HG03520 (cell line): Measurements from ENCODE around the gene AGAP9.
"Not testable (repeated sequence)": the region's sequence is repeated elsewhere in the genome, so short reads cannot be mapped to it uniquely, and the experiment has no call there.

Experiments used
- ATAC-seq: cut with Tn5 transposase; IDR thresholded peaks from one replicate; pipeline ENCODE4 v1.9.1; 2021; ENCODE audit warnings: mild to moderate bottlenecking, moderate library complexity; ENCODE audit not compliant: unreplicated experiment

The AGAP9 gene

DNA sequence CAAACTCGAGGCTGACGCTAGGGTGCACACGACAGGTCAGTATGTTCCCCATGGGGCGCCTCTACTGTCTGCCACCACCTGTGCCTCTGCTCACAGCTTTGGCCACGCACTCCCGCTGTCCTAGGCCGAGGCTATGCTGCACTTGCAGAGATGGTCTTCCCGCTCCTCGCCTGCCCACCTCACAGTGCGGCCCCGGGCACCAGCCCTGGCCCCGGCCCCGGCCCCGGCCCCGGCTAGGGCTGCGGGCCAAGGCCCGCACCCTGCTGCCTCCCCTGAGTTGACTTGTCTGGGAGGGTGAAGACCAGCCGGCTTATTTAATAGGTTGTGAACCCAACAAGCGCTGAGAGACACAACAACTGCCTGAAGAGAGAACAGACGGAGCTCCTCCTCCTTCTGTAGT lies at the start of gene AGAP9:
AGAP9 (minus strand) TSS at position 164 of the 400 bp plus-strand sequence; CDS start at position 52, 112 bp downstream.
- ATAC-seq = not testable (repeated sequence)

- ATAC-seq = not testable (repeated sequence)
These were observed 47.9 kb upstream of the AGAP9 start for GRCh38 chr10:47571138-47571912.

DNA sequence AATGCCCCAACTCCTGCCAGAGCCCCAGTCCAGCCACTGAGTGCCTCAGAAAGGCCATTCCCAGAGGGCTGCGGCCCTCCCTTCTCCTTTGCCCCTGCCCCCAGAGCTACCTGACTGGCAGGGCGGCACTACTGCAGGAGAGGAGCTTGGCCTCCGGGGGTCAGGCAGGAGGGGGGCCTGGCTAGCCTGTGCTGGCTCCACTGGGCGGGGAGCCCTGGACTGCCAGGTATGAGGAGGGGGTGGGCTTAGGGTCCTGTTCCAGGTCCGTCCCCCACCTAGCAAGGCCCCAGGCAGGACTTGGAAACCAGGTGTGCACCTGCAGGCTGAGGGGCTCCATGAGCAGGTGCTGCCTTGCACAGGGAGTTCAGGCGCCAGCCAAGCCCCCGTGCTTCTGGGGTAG lies 43.3 kb upstream of the AGAP9 start:
- not testable (repeated sequence) for ATAC-seq

GRCh38 chr10:47566108-47566699 lies 42.8 kb upstream of the AGAP9 start:
- ATAC-seq = not testable (repeated sequence)

DNA sequence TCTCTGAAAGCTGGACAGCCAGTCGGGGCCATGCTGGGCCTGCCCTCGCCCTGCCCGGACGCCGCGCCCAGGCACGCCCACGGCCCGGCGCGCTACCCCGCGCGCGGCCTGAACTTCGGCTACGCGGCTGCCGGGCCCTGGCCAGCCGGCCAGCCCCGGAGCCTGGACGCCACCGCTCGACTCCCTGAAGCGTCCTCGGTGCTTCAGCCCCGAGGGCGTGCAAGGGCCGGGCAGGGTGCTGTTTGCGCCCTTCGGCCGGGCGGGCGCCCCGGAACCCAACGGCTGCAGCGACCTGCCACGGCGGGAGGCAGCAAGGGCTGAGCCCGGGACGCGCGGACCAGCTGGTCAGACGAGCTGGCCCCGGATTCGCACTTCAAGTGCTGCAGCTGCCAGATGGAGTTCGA lies 42.1 kb upstream of the AGAP9 start:
- ATAC-seq = not testable (repeated sequence)

DNA sequence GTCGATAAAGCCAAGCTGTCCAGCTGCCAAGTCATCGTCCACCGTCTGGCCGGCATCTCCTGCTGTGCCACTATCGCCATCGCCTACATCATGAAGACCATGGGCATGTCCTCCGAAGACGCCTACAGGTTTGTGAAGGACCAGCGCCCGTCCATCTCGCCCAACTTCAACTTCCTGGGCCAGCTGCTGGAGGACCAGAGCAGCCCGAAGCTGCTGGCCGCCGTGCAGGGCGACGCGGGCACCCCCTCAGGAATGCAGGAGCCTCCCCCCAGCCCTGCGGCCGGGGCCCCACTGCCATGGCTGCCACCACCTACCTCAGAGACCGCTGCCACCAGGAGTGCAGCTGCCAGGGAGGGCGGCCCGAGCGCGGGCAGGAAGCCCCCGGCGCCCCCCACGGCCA lies 41.5 kb upstream of the AGAP9 start:
- not testable (repeated sequence) for ATAC-seq

GRCh38 chr10:47564318-47564717 lies 40.9 kb upstream of the AGAP9 start:
- not testable (repeated sequence) for ATAC-seq

DNA sequence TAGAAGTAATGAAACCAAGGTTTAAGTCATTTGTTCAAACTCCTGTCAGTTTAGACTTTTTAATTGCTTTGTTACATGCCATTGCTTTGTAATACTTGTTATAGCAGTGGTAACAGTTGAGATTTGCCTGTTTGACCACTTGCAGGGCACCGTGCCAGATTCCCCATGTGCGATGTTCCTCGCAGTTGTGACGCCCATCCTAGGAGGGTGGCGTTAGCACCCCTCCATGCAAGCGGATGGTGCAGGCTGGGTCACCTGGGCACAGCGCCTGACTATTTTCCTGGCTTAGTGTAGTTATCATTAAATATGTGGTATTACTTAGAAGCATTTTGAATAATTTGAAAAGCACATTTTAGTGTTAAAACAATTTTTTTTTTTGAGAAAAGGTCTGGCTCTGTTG lies 37.0 kb upstream of the AGAP9 start:
- not testable (repeated sequence) for ATAC-seq

GRCh38 chr10:47559718-47560308 lies 36.4 kb upstream of the AGAP9 start:
- ATAC-seq = not testable (repeated sequence)

DNA sequence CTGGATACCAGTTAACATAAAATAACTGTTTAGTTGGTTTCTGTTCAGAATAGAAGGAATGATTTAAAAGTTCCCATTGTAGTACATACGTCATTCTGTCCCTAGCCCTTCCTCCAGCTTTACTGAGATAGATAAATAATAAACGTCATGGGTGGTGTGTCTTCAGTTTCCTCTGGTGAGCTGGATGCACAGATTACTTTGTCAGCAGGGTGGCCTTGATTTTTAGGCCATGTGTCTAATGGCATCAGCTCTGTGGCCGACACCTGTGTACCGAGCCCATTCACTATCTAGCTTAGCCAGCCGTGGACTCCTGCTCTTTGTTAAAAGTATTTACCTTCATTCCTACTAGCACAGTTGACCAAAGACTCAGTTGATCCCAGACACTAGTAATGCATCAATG lies 34.7 kb upstream of the AGAP9 start:
- not testable (repeated sequence) for ATAC-seq

GRCh38 chr10:47557616-47558015 lies 34.2 kb upstream of the AGAP9 start:
- ATAC-seq = not testable (repeated sequence)

DNA sequence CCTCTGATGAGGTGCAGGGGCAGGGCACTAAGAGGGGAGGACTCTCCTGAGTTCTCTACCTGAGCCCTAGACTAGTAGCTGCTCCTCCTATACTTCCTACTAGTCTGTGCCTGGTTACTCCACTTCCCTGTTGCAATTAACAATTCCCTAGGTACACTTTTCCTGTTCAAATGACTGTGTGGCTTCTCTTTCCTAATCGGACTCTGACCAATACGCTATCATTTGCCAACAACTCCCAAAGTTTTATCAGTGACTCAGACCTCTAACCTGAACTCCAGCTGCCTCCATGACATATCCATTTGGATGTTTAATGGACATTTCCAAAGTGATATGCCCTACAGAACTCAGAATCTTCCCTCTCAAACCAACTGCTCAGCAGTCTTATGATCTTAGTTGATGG lies 31.9 kb upstream of the AGAP9 start:
- not testable (repeated sequence) for ATAC-seq

DNA sequence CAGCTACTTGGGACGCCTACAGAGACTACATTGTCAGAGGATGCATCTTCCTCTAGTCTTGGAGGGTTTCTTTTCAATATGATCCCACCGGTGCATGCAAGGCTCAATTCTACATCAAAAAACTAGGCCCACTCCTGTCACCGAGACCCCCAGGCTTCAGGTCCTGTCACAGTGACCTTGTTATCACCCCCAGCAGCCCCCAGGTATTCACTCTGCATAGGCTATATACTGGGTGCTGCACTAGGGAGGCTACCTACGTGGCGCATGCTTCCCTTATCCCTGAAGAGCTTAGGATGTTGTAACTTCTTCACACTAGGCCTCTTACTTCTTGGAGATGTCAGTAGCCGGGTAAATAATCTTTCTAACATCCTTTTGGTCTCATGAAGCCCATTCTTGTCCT lies 31.1 kb upstream of the AGAP9 start:
- ATAC-seq = not testable (repeated sequence)

DNA sequence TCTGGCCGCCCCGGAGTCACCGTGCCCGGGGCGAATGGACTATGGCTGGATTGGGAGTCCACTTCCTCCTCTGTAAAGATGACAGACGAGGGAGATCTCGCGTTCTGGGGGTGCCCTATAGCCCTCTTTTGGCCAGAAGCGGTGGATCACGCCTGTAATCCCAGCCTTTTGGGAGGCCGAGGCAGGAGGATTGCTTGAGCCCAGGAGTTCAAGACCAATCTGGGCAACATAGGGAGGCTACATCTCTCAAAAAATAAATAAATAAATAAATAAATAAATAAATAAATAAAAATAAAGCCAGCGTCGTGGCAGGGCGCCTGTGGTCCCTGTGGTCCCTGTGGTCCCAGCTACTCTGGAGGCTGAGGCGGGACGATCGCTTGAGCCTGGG lies 30.4 kb upstream of the AGAP9 start:
- ATAC-seq = not testable (repeated sequence)

DNA sequence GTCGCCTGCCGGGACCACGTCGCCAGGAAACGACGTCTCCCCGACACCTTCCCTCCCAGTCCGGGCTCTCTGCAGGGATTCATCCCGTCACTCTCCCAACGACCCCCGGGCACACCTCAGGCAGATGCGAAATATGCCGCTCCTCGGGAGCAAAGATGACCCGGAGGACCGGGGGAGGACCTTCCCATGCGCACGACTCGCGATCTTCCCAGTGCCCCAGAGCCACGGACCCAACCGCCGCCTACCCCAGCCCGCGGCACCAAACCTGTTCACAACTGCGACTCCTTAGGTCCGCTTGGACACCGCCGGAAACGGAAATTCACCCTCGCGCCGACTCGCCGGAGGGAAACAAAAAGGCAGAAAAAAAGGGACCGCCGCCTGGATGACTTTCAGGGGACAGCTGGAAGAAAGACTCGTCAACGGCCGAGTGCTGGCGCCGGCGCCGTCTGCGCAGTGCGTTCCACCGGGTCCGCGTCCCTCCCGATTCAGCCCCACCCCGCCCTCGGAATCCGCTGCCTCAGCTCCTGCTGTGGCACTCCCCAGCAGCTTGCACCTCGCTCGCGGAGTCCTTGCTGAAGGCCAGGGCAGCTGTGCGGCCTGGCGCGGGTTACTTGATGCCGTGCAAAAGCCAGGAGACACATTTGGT lies 29.9 kb upstream of the AGAP9 start:
- peak; percentile 85 for ATAC-seq

- ATAC-seq = peak; percentile 52
These were observed 29.3 kb upstream of the AGAP9 start for GRCh38 chr10:47552719-47553118.

GRCh38 chr10:47547286-47547685 lies 23.8 kb upstream of the AGAP9 start:
- not testable (repeated sequence) for ATAC-seq

DNA sequence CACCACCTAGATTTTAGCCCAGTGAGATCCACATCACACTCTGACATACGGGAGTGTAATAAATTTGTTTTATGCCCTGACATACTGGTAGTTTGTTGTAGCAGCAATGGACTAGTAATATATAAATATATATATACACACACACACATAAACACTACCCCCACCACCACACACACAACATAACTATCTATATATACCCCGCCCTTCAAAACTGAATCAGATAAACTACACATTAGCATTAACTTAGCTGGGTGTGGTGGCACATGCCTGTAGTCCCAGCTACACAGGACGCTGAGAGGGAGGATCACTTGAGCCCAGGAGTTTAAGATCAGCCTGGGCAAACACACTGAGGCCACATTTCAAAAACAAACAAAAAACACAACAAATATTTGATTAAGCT lies 13.0 kb upstream of the AGAP9 start:
- not testable (repeated sequence) for ATAC-seq

- not testable (repeated sequence) for ATAC-seq
These were observed 21.1 kb downstream of the AGAP9 start for GRCh38 chr10:47502313-47502712.

DNA sequence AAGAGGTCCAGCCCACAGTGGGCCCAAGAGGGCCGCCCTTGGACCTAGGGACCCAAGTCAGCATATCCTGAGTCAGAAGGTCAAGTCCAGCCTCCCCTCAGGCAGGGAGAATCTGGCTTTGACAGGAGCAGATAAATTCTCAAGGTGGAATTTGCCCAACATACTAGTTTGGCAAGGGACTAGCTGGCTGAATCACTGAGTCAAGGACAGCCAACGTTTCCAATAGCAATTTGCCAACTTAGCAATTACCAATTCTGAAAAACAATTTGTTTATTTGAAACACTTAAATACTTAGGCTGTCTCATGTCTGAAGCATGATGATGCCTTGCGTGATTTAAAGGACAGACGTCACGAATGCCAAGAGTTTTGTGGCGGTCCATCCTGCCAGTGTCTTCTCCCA lies 29.2 kb downstream of the AGAP9 start:
- not testable (repeated sequence) for ATAC-seq

- not testable (repeated sequence) for ATAC-seq
These were observed 31.8 kb downstream of the AGAP9 start, which contains the start of gene FAM25G for GRCh38 chr10:47491600-47491999. TSS of gene FAM25G (minus strand) at chr10:47491700. CDS start at chr10:47491674, 26 bp downstream.
